GM10248 (cell line): ENCODE results near the gene CALR.

ENCODE experiments used
- CTCF ChIA-PET: fragments of 300-600 bp; sonication (Branson Sonifier 250); formaldehyde crosslinking; extraction: SDS; loops from one replicate; lab custom pipeline; 2021; ENCODE audit warnings: antibody characterized with exemption; lab: Yijun Ruan, JAX
- POLR2A ChIA-PET: fragments of 350-650 bp; sonication (Branson Sonifier 250); formaldehyde crosslinking; extraction: SDS; loops from one replicate; lab custom pipeline; 2020; ENCODE audit warnings: antibody characterized with exemption; lab: Yijun Ruan, JAX
- DNase-seq: peaks from one replicate; pipeline ENCODE4 v3.0.0; 2012; ENCODE audit errors: extremely low spot score
- CTCF ChIP-seq: IDR thresholded peaks from 2 replicates; pipeline ENCODE4 v1.5.1; 2012; ENCODE audit warnings: mild to moderate bottlenecking, low read depth; ENCODE audit errors: extremely low read depth, missing control alignments, control extremely low read depth

The CALR gene

GRCh38 chr19:12939975-12940423, 1.6 kb downstream of the CALR start:
- ChIA-PET CTCF (interaction anchor here (0.9 kb wide), 1 partner anchor 26 kb away, joined by 3 read pairs; no protein-coding TSS in a partner anchor), POLR2A (interaction anchor here (0.8 to 1.7 kb wide), 4 partner anchors 8 to 154 kb away, joined by 3 to 5 read pairs (median 4); no protein-coding TSS in a partner anchor)
- TF ChIP-seq CTCF, result no peak
- DNase-seq, result no peak

DNA sequence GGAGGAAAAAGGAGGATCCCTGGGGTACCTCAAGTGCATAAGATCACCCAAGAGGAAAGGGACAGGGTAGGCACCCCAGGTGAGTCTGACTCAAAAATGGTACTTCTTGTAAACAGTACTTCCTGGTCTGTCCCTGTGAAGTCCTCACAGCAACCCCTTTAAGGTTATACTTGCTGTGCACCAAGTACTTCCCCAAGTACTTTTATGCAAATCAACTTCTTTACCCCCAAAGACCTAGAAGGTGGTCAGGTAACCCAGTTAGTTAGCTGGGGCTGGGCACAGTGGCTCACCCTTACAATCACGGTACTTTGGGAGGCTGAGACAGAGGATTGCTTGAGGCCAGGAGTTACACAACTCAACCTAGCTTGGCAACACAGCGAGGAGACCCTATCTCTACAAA, 2.5 kb downstream of the CALR start:
- no peak for TF ChIP-seq CTCF
- ChIA-PET CTCF (interaction anchor here (1.0 kb wide), 1 partner anchor 24 kb away, joined by 4 read pairs; no protein-coding TSS in a partner anchor), POLR2A (no interaction called here)
- DNase-seq, result no peak

GRCh38 chr19:12943437-12944044, 5.1 kb downstream of the CALR start:
- TF ChIP-seq CTCF, result no peak
- no peak for DNase-seq
- ChIA-PET POLR2A (interaction anchor here (0.6 to 0.7 kb wide), 2 partner anchors 10 to 165 kb away, joined by 5 read pairs; no protein-coding TSS in a partner anchor), CTCF (interaction anchor here (0.8 kb wide), 1 partner anchor 53 kb away, joined by 3 read pairs; the partner anchor contains the start of gene GCDH)

DNA sequence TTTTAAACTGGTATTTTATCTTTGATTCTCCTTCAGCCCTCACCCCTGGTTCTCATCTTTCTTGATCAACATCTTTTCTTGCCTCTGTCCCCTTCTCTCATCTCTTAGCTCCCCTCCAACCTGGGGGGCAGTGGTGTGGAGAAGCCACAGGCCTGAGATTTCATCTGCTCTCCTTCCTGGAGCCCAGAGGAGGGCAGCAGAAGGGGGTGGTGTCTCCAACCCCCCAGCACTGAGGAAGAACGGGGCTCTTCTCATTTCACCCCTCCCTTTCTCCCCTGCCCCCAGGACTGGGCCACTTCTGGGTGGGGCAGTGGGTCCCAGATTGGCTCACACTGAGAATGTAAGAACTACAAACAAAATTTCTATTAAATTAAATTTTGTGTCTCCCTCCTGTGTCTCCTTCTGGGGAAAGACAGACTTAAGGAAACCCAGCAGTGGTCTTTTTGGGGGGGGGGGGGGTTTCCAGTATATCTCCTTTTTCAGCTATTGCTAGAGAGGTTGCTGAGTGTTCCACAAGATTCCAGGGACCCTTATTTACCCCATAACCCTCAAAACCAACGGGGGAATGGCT, 5.8 kb downstream of the CALR start:
- TF ChIP-seq CTCF, result no peak
- ChIA-PET CTCF (interaction anchor here (0.8 kb wide), 1 partner anchor 53 kb away, joined by 3 read pairs; the partner anchor contains the start of gene GCDH), POLR2A (interaction anchor here (0.6 to 0.7 kb wide), 3 partner anchors 10 to 165 kb away, joined by 4 to 5 read pairs (median 5); no protein-coding TSS in a partner anchor)
- no peak for DNase-seq

- CTCF ChIA-PET, result interaction anchor here (1.4 kb wide), 1 partner anchor 20 kb away, joined by 5 read pairs; no protein-coding TSS in a partner anchor
- no peak for TF ChIP-seq CTCF
- POLR2A ChIA-PET, result interaction anchor here (0.9 kb wide), 1 partner anchor 11 kb away, joined by 7 read pairs; the partner anchor contains the start of gene GADD45GIP1
- peak; percentile 95 for DNase-seq
Observed at GRCh38 chr19:12945479-12946091, 7.2 kb downstream of the CALR start, which contains the start of gene RAD23A. Gene RAD23A, plus strand, starts transcription at chr19:12945862. Its CDS starts 87 bp downstream, at chr19:12945949.
